GM19395 (cell line): ENCODE measurements around the gene RNF208.
"Not testable (repeated sequence)": the region's sequence is repeated elsewhere in the genome, so short reads cannot be mapped to it uniquely, and the experiment has no call there.

Experiments
- ATAC-seq: cut with Tn5 transposase; IDR thresholded peaks from one replicate; pipeline ENCODE4 v1.9.1; 2021; ENCODE audit warnings: mild to moderate bottlenecking, moderate library complexity; ENCODE audit not compliant: unreplicated experiment

Gene RNF208, protein sequence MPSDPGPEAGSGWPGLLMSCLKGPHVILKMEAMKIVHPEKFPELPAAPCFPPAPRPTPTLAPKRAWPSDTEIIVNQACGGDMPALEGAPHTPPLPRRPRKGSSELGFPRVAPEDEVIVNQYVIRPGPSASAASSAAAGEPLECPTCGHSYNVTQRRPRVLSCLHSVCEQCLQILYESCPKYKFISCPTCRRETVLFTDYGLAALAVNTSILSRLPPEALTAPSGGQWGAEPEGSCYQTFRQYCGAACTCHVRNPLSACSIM

DNA sequence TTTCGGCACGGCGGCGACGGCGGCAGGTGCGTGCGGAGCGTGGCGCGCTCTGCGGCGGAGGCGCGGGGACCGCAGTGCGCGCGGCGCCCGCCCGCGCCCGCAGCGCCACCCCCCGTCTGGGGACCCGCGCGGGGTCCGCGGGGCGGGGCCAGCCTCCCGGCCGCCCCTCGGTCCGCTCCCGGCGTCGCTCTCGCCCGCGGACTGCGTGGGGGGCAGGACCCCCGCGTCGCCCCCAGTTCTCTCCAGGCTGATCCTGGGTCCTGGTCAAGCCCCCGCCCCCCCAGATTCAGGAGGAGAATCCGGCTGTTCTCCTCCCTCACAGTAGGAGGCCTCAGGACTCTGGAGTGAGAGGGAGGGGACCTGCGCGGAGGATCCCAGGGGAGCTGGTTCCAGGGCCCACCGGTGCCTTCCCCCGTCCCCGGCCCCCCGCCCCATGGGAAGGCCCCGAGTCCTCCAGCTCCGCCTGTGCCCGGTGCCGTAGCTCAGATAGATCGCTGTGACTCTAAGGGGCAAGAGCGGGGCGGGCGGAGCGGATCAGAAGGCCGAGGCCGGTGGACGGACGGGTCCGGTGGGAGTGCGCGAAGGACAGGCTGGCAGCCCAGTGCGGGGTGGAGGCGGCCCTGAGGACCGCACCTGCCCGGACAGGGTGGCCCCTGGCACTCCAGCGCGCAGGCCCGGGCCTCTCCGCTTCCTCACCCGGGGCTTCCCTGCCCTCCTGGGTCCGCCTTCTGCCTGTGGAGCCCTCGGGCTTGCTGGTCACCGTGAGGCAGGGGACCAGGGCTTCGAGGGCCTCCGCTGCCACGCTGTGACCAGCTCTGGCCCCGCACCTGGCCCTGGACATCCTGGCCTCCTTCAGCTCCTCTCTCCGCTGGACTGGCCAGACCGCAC is at the start of gene RNF208:
Gene RNF208 (minus strand): TSS at position 51 of the 888 bp plus-strand sequence. CDS start 1,028 bp downstream, outside the sequence.
- peak; percentile 10 for ATAC-seq

DNA sequence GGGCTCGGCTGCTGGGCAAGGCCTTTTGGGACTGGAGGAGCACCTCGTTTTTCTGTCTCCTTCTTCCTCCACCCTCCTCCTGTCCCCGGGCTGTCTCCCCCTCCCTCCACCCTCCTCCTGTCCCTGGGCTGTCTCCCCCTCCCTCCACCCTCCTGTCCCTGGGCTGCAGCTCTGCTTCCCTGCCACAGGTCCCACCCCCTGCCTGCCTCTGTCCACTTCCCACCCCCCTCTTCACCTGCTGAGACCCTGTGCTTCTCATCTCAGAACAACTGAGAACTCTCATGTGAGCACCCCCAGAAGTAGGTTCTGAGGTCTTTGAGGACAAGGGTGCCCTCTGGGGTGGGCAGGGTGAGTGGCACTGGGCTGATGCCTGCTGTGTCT is 49.6 kb upstream of the RNF208 start:
- ATAC-seq: no peak

DNA sequence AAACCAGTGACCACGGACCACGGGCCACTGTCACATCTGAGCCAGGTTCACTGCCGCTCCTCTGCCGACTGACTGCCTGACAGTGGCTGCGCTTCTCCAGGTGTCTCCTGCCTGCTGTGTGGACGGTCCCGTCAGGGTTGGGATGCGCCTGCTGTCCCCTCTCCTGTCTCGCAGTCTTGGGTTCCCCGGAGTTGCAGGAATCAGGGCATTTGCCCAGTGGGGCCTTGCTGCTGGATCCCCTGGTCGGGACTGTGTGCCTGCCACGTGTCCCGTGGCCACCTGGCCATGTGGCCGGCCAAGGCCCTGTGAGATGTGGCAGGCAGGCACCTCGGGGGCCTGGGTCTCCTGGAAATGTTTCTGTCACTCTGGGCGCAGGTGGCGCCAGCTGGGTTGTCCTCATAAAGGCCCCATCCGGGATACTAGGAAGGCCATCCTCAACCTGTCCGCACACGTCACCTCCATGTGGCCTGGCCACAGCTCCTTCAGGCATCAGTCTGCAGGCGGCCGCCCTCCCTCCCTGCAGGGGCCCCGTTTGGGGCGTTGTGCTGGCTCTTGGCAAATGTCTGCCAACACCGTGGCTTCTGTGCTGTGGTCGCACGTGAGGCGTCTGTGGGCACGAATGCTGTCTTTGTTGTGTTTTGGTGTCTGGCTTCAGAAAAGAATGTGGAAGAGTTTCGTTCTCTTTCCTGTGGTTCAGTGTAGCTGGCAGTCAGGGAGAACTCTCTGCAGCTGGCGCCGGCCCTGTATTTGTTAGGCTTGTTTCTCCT is 49.1 kb upstream of the RNF208 start:
- ATAC-seq: no peak

DNA sequence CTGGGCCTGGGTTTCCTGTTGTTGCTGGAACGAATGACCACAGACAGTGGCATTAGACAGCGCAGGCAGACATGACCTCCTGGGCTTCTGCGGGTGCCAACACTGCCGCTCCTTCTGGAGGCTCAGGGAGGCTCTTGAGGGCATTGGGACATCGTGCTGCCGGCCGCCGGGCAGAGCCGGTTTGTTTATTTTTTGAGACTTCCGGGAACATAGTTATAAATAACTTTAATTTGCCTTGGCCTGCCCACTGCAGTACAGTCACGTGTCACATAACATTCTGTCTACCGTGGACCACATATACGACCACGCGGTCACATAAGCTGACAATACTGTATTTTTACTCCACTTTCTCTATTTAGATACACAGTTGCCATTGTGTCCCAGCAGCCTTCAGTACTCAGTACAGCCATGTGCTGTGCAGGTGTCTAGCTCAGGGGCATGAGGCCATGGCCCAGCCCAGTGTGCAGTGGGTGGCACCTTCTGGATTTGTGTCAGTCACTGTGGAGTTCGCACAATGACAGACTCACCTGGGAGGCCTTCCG is 47.3 kb upstream of the RNF208 start:
- no peak for ATAC-seq

DNA sequence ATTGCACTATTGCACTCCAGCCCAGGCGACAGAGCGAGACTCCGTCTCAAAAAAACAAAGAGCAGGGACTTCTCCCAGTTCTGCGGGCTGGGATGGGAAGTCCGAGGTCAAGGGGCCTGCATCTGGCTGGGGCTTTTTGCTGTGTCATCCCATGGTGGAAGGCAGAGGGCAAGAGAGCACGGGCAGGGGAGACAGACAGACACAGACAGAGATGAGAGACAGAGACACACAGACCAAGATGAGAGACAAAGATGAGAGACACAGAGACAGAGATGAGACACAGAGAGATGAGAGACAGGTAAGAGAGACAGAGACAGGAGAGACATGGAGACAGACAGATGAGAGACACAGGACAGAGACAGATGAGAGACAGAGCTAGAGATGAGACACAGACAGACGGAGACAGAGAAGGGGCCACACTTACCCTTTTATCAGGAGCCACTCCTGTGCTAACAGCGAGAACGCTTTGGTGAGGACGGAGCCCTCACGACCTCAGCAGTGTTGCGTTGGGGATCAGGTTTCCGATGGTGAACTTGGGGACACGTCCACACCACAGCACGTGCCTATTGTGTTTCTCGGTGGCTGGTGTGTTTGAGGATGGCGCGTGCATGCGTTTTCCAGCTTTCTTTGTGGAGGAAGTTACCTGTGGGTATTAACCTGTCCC is 46.6 kb upstream of the RNF208 start:
- no peak for ATAC-seq

DNA sequence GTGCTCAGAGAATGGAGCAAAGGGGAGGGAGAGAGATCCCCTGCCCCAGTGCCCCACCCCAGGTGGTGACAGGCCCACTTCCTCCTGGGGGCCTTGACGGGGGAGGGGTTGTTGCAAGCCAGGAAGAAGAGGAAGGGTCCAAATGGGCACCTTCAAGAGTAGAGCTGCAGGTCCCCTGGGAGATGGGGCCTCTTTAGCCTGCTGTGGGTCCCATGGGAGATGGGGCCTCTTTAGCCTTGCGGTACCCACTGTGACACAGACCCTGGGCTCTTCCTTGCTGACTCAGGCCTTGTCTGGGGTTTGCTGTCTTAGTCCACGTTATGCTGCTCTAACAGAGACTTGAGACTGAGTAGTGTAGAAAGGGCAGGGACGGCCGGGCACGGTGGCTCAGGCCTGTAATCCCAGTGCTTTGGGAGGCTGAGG is 45.9 kb upstream of the RNF208 start:
- no peak for ATAC-seq

DNA sequence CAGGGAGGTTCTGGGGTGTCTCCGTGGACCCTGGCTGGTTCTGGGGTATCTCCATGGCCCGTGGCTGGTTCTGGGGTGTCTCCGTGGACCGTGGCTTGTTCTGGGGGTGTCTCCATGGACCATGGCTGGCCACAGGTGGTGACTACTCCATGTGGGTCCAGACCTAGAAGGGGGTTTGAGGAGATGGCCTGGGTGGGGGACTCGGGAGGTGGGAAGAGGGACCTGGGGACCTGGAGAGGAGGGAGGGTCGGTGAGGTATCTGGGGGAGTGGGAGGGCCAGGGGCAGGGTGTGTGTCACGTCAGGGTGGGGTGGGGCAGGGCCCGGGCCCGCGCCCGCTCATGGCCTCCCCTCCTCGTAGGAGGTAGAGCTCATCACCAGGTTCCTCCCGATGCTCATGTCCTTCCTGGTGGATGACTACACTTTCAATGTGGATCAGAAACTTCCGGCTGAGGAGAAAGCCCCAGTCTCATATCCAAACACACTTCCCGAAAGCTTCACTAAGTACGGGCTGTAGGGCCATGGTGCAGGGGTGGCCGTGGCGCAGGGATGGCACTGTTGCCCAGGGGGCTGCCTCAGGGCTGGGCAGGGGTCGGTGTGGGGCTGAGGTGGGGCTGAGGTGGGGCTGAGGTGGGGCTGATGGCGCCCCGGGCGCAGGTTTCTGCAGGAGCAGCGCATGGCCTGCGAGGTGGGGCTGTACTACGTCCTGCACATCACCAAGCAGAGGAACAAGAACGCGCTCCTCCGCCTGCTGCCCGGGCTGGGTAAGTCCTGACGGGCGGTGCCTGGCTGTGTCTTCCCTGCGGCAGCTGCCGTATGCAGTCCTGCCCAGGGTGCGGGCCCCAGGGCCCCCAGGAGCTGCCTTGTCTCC is 44.8 kb upstream of the RNF208 start:
- no peak for ATAC-seq

DNA sequence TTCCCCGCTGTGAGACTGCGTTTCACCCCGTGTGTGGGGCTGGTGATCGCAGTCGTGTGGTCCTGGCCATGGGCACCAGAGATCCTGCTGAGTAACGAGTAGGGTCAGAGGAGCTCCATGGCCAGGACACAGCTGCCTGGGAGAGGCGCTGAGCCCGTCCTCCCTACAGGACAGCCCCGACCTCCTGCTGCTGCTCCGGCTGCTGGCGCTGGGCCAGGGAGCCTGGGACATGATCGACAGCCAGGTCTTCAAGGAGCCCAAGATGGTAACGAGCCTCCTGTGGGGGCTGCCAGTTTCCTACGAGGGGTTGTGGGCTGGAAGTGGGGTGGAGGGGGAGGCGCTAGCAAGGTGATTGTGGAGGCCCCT is 44.1 kb upstream of the RNF208 start:
- ATAC-seq: no peak

DNA sequence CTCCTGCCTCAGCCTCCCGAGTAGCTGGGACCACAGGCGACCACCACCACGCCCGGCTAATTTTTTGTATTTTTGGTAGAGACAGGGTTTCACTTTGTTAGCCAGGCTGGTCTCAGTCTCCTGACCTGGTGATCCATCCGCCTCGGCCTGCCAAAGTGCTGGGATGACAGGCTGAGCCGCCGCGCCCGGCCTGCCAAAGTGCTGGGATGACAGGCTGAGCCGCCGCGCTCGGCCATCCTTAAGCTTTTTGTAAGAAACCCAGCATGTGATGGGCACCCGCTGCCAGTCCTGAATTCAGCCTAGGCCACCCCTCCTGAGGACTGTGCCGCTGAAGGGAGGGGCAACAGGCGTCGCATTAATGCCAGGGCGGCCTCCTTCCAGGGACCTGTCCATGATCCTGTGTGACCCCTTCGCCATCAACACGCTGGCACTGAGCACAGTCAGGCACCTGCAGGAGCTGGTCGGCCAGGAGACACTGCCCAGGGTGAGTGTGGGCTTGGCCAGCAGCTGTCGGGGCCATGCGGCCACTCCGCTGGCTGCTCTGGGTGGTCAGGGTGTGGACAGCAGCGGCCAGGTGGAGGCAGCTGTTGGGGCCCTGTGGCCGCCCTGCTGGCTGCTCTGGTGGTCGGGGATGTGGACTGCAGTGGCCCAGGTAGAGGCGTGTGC is 43.6 kb upstream of the RNF208 start:
- no peak for ATAC-seq

DNA sequence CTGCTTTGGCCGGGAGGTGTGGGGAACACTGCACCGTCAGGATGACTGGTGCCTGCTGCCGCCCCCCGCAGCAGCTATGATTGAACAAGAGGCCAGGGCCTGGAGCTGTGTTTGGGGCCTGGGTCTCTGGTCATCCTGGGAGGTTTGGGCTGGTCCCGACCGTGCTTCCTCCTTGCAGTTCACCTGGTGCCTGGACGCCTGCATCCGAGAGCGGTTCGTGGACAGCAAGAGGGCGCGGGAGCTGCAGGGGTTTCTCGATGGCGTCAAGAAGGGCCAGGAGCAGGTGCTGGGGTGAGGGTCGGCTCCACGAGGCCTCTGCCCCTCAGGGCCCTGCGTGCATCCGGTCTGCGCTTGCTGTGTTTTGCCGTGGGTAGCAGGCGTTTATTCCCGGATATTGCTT is 42.0 kb upstream of the RNF208 start:
- ATAC-seq: no peak

DNA sequence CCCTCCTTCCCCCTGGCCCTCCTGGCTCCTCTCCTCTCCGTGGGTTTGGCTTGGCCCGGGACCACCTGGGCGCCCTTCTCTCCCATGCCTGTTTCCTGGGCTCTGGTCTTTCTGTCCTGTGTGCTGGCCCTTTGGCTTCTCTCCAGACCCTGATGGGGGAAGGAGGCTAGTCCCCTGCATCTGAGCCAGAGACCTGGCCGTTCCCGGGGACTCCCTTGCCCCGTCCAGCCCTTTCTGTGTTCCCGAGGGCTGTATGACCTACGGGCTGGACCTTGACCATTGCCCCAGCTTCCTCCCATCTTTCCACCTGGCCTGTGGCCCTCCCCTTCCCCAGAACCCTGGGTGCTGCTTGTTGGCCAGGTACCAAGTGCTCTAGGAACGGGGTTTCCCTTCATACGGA is 41.5 kb upstream of the RNF208 start:
- no peak for ATAC-seq

DNA sequence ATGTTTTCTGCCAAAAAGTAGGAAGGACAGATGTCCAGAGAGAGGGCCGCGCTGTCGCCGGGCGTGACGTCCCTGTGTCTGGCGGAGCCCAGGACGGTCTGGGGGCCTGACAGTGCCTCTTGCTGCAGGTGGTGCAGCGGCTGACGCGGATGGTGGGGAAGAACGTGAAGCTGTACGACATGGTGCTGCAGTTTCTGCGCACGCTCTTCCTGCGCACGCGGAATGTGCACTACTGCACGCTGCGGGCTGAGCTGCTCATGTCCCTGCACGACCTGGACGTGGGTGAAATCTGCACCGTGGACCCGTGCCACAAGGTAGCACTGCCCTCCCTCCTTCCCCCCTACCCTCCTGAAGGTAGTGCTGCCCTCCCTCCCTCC is 40.9 kb upstream of the RNF208 start:
- ATAC-seq: no peak

DNA sequence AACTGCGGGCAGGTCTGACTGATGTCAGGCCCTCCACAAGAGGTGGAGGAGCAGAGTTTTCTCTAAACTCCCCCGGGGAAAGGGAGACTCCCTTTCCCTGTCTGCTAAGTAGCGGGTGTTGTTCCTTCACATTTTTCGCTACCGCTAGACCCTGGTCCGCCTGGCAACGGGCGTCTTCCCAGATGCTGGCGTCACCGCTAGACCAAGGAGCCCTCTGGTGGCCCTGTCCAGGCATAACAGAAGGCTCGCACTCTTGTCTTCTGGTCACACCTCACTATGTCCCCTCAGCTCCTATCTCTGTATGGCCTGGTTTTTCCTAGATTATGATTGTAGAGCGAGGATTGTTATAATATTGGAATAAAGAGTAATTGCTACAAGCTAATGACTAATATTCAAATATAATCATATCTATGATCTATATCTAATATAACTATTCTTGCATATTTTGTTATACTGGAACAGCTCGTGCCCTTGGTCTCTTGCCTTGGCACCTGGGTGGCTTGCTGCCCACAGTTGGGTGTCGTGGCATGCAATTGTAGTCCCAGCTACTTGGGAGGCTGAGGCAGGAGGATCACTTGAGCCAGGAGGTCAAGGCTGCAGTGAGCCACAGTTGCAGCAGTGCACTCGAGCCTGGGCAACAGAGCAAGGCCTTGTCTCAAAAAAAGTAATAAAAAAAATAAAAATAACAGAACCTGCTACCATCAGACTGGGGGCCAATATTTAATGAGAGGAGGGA is 40.3 kb upstream of the RNF208 start:
- ATAC-seq: not testable (repeated sequence)

DNA sequence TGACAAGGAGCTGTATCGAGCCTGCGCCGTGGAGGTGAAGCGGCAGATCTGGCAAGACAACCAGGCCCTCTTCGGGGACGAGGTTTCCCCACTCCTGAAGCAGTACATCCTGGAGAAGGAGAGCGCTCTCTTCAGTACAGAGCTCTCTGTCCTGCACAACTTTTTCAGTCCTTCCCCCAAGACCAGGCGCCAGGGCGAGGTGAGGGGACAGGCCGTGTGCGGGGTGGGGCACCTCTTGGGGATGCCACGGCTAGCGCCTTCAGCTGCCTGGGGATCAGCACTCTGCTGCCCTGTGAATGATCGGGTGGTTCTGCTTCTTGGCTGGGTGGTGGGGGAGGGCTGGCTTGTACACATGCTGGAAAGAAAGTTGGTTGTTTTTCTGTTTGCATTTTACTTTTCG is 34.8 kb upstream of the RNF208 start:
- no peak for ATAC-seq

DNA sequence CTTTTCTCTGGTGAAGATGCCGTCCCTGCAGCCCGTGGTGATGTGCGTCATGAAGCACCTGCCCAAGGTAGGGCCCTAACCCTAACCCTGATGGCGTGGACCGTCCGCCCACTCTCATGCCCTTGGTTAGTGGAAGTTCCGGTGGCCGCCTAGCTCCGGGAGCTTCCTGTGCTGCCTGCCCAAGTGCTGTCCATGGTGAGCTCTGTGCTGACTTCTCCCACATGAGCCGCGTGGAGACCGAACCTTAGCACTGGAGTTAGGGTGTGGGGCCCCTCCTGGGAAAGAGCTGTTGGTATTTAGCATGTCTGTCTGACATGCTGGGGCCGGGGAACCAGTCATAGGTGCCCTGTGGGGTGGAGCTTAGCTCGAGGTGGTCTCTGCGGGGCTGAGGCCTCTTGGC is 34.3 kb upstream of the RNF208 start:
- no peak for ATAC-seq

DNA sequence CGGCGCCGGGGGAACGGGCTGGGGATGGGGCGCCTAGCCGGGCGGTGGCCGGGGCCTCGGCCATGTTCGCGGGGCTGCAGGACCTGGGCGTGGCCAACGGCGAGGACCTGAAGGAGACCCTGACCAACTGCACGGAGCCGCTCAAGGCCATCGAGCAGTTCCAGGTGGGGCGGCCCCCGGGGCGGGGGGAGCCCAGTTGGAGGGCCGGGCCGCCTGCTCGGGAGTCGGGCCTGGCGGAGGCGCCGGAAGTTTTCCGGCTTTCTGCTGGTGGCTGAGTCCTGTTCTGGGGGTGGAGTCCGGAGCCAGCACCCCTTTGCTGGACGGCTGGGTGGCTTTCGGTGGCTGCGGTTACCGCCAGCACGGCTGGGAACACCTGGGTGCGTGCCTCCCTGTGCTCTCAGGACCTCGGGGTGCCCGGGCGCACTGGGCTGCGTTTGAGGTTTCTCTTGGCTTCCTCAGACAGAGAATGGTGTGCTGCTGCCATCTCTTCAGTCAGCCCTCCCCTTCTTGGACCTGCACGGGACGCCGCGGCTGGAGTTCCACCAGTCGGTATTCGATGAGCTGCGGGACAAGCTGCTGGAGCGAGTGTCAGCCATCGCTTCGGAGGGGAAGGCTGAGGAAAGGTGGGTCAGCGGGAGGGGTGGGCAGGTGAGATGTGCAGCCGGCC is 33.5 kb upstream of the RNF208 start:
- ATAC-seq: peak; percentile 38

DNA sequence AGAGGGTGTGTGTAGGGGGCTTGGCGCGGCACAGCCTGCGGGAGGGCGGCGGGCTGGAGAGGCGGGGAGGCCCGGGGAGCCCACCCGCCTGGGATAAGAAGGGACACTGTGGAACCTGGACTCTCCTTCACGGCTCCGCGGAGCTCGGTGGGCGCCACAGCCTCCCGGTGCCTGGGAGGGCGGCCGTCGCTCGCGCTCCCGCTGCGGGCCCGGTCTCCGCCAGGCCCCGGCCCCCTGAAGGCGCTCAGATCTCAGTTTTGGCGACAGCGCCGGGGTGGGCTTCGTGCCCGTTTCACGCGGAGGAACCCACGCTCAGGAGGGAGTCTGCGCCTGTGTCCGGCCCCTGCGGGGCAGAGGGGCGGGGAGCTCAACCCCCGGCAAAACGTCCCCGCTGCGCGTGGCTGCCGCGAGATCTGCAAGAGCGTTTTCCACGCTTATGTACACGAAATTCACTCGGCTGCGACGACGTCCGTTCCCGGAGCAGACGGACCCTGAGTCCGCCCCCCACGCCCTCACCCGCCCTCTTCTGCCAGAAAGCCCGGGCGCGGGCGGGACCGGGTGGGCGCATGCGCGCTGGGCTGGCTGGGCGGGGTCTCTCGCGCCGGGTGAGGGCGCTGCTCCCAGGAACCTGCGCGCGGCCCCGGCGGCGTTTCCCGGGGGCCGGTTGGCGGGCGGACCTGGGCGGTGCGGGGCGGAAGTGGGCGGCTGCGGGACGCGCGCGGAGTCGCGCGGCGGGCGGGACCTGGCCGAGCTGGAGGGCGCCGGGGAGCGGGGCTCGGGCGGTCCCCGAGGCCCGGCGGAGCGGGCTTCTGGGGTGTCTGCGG is 32.8 kb upstream of the RNF208 start, which contains the start of gene NELFB:
Gene NELFB (plus strand): TSS at position 704 of the 824 bp plus-strand sequence.
- ATAC-seq: peak; percentile 77
